HG03280 (cell line): ENCODE measurements around the gene GUCA2A.

Source experiments
- ATAC-seq: cut with Tn5 transposase; IDR thresholded peaks from one replicate; pipeline ENCODE4 v1.9.1; 2021; ENCODE audit warnings: mild to moderate bottlenecking, moderate library complexity; ENCODE audit not compliant: unreplicated experiment

Gene GUCA2A

GRCh38 chr1:42177541-42177981 lies 13.0 kb upstream of the GUCA2A start:
- no peak for ATAC-seq

- ATAC-seq: no peak
Observed at GRCh38 chr1:42176902-42177519, 12.5 kb upstream of the GUCA2A start.

GRCh38 chr1:42175314-42176054 lies 10.9 kb upstream of the GUCA2A start:
- ATAC-seq: no peak

GRCh38 chr1:42173961-42174735 lies 9.6 kb upstream of the GUCA2A start:
- ATAC-seq: no peak

DNA sequence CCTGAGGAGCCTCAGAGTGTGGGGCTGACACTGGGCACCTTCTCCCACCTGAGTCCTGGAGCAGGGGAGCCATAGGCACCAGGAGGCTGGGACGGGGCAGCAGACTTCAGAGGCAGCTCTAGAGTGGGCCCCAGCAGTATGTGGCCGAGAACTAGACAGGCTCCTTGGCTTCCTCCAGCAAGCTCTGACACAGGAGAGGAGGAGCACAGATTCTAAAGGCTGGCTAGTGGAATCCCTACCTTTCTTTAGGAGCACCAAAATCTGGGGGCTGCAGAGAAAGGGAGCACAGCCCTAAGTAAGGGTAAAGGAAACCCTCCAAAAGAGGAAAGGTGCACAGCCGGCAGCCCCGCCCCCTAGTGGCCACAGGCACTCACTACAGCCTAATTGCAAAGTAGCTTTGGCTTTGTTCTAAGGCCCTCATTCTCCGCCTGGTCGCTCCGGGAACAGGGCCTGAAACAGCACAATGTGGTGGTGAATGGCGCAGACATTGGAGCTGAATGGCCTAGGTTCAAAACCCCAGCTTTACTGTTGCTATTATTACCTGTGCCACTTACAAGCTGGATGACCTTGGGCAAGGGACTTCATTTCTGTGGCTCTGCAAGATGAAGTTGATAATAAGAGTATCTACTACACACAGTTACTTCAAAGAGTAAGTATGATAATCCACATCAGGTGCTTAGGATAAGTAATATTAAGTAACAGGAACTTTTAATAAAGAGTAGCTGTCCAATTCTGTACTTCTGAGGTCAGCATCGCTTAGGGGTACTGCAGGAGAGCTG lies 8.8 kb upstream of the GUCA2A start:
- ATAC-seq: no peak

DNA sequence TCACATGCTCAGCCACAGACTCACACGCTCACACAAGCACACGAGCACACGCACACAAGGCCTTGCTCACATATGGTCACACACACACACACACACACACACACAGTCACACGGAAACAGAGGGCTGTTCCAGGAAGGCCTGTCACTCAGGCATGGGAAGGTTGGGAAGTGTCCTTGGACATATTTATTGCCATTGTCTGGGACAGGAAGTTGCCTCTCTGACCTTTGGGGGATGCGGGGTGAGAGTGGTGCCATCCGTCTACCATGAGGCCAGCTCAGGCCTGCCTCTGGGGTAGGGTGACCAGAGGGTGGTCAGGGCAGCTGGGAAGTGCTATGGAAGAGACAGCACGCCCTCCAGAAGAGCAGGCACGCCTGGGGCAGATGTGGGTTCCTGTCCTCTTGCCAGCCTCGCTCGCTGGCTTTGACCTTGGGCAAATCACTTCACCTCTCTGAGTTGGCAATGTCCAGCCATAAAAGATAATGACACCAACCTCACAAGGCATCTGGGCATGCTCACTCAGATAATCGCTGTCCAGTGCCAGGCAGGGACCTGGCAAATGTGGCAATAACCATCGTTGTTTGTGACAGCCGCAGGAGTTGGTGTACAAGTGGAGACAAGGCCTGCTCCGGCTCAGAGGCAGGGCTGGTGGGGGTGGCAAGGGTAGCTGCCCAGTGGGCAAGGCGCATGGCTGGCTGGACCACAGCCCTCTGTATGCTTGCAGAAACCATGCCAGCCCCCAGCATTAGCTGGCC lies 8.0 kb upstream of the GUCA2A start:
- ATAC-seq: no peak

- ATAC-seq: no peak
Observed at GRCh38 chr1:42171679-42172266, 7.2 kb upstream of the GUCA2A start.

- ATAC-seq: no peak
Observed at GRCh38 chr1:42170779-42171621, 6.5 kb upstream of the GUCA2A start.

DNA sequence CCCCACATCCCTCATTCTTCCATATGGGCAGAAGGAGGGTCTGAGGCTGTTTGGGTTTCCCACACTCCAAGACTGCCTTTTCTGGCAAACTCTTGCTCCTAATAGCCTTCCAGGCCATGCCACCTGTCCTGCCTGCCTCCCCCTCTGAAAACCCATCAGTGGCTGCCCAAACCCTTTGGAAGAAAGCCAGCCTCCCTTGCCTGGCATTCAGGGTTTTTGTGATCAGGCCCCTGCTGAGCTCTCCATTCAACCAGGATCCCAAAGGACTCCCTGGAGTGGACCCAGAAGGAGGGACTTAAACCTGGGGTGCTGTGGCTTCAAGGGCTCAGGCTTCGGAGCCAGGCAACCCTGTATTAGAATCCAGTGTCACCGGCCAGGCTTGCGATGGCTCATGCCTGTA lies 4.2 kb upstream of the GUCA2A start:
- no peak for ATAC-seq

DNA sequence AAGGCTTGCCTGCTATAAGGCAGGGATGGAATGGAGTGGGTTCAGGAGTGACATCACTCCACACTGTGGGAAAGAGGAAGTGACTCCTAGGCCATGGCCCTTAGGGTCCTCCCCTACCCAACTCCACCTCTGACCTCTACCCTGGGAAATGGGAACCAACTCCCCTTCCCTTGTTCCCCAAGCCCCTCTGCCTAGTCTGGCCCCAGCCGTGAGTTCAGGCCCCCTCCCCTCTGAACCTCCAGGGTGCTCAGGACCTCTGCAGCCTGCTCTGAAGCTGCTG lies 3.8 kb upstream of the GUCA2A start:
- no peak for ATAC-seq

GRCh38 chr1:42167611-42168390 lies 3.3 kb upstream of the GUCA2A start:
- no peak for ATAC-seq

DNA sequence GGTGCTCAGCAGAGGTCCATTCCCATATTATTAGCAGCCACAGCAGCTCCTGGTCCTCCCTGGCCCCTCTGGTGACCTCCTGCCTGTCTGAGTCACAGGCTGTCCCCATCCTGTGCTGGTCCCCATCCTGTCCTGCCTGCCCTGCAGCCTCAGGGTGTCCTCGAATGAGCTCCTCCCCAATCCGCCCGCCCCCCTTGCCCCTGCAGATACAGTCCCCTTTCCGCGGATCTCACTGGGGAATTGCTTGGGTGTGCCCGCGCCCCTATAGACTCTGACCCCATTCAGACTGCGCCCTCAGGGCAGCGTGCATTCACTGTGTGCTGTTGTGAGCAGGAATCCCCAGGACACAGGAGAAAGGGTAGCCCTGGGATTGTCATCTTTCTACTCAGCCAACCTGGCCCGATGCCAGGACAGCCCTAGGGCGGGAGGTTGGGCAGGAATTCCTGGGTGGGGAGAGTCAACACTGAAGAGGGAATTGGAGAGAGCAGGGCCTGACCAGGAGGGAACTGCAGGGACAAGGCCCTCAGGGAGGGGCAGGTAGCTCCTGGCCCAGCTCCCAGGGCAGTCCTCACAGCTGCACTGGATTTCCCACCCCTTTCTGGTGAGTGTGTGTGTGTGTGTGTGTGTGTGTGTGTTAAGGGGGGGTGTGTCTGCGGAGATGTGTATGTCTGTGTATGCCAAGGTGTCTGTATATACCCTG lies 1.1 kb upstream of the GUCA2A start:
- no peak for ATAC-seq

- ATAC-seq: no peak
Observed at GRCh38 chr1:42163536-42164503, 725 bp downstream of the GUCA2A start.

- ATAC-seq: no peak
Observed at GRCh38 chr1:42163114-42163513, 1.4 kb downstream of the GUCA2A start.

- no peak for ATAC-seq
Observed at GRCh38 chr1:42162181-42162580, 2.4 kb downstream of the GUCA2A start.

DNA sequence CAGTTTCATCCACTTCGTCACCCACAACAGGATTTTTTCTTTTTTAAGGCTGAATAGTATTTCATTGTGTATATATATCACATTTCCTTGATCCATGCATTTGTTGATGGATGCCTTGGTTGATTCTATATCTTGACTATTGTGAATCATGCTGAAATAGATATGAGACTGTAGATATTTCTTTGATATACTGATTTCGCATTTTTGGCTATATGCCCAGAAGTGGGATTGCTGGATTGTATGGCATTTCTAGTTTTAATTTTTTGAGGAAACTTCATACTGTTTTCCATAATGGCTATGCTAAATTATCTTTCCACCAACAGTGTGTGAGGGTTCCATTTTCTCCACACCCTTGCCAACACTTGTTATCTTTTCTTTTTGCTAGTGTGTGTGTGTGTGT lies 6.4 kb downstream of the GUCA2A start:
- ATAC-seq: no peak

DNA sequence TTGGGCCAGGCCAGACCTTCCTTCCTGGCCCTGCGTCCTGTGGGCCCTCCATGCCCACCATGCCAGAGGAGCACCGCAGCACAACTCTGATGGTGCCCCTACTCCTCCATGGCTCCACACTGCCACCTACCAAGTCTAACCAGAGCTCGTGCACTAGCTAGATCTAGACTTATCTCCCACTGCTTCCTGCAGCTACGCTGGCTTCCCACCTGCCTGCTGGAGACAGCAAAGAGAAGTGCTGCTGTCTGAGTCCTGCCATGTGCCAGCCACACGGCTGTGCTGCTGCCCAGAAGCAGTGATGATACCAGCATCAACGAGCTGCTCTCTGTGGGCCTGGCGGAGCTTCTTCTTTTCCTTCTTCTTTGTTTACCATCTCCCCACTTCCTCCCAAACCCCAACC lies 6.9 kb downstream of the GUCA2A start:
- no peak for ATAC-seq
